PC-3 (cell line): Measurements from ENCODE around the gene DLGAP3. TPM values are rescaled to one million over a fixed set of nuclear protein-coding genes. Genes with fewer than 3 reads are reported as not detected.

Experiments used
- ATAC-seq: fragments of 200-7000 bp; cut with Tn5 transposase; 2 replicates; pipeline ENCODE4 v1.9.1; 2020; ENCODE audit warnings: mild to moderate bottlenecking, moderate library complexity
- BruUV-seq: library from RNA; stranded (reverse); fragments of 400-500 nt; replicated peaks from 2 replicates; lab custom pipeline; 2021; lab: Mats Ljungman, UMichigan
- CTCF ChIA-PET: fragments of 300-600 bp; sonication (Branson Sonifier 250); formaldehyde crosslinking; loops from one replicate; lab custom pipeline; 2022; ENCODE audit warnings: antibody characterized with exemption; lab: Charles Lee
- POLR2A ChIA-PET: fragments of 300-600 bp; sonication (Branson Sonifier 250); formaldehyde crosslinking; loops from one replicate; lab custom pipeline; 2022; ENCODE audit warnings: antibody characterized with exemption; ENCODE audit not compliant: unreplicated experiment; lab: Charles Lee
- DNase-seq: peaks from one replicate; pipeline ENCODE4 v3.0.0-alpha.2; 2015
- H2AFZ ChIP-seq: fragments of 300-600 bp; sonication (generic); 2 replicates; pipeline ENCODE4 v1.6.0; 2016; ENCODE audit warnings: antibody characterized with exemption, low read length
- H3F3A ChIP-seq: fragments of 300-600 bp; sonication (generic); one replicate; pipeline ENCODE4 v1.6.0; 2017; ENCODE audit warnings: antibody characterized with exemption, low read length, control low read depth, mild to moderate bottlenecking; ENCODE audit not compliant: unreplicated experiment
- H3K27ac ChIP-seq: fragments of 300-600 bp; sonication (generic); 2 replicates; pipeline ENCODE4 v1.5.1; 2016; ENCODE audit warnings: mild to moderate bottlenecking, low read length
- H3K27me3 ChIP-seq: fragments of 300-600 bp; sonication (generic); 2 replicates; pipeline ENCODE4 v1.6.1; 2016; ENCODE audit warnings: low read length, mixed read lengths
- H3K36me3 ChIP-seq: fragments of 300-600 bp; sonication (generic); 2 replicates; pipeline ENCODE4 v1.6.1; 2016; ENCODE audit warnings: low read depth, mixed run types, low read length, mixed read lengths
- H3K4me1 ChIP-seq: fragments of 300-600 bp; sonication (generic); 2 replicates; pipeline ENCODE4 v1.5.1; 2016; ENCODE audit warnings: low read length; ENCODE audit not compliant: insufficient read depth
- H3K4me2 ChIP-seq: fragments of 300-600 bp; sonication (generic); 2 replicates; pipeline ENCODE4 v1.6.0; 2016; ENCODE audit warnings: low read length
- H3K4me3 ChIP-seq: fragments of 300-600 bp; sonication (generic); 2 replicates; pipeline ENCODE4 v1.5.1; 2016; ENCODE audit warnings: mild to moderate bottlenecking, low read length, mixed read lengths
- H3K79me2 ChIP-seq: fragments of 300-600 bp; sonication (generic); 2 replicates; pipeline ENCODE4 v1.6.1; 2017; ENCODE audit warnings: low read length, mixed read lengths
- H3K9ac ChIP-seq: fragments of 300-600 bp; sonication (generic); 2 replicates; pipeline ENCODE4 v1.6.0; 2016; ENCODE audit warnings: mild to moderate bottlenecking, low read length
- H3K9me2 ChIP-seq: fragments of 300-600 bp; sonication (generic); replicated peaks from 2 replicates; pipeline ENCODE4 v1.6.1; 2016; ENCODE audit warnings: mixed run types, low read length, mixed read lengths
- H3K9me3 ChIP-seq: fragments of 300-600 bp; sonication (generic); 2 replicates; pipeline ENCODE4 v1.6.1; 2016; ENCODE audit warnings: low read length, mixed read lengths
- H4K20me1 ChIP-seq: fragments of 300-600 bp; sonication (generic); 2 replicates; pipeline ENCODE4 v1.6.1; 2016; ENCODE audit warnings: low read length, mixed read lengths
- CTCF ChIP-seq: fragments of 300-600 bp; sonication (generic); conservative IDR thresholded peaks from 2 replicates; pipeline ENCODE4 v1.5.1; 2017; ENCODE audit warnings: antibody characterized with exemption, low read depth, mild to moderate bottlenecking, low read length
- EZH2 ChIP-seq: fragments of 300-600 bp; sonication (generic); IDR thresholded peaks from one replicate; pipeline ENCODE4 v1.6.1; 2017; ENCODE audit warnings: antibody characterized with exemption, mild to moderate bottlenecking, low read length; ENCODE audit not compliant: unreplicated experiment
- EZH2phosphoT487 ChIP-seq: fragments of 300-600 bp; sonication (generic); IDR thresholded peaks from 2 replicates; pipeline ENCODE4 v1.6.1; 2018; ENCODE audit warnings: mild to moderate bottlenecking, antibody characterized with exemption, low read length, borderline replicate concordance
- intact Hi-C: fragments of 100-400 bp; cut with micrococcal nuclease; formaldehyde crosslinking; loops from 2 replicates; pipeline ENCODE4 v1.9.0; 2023
- total RNA-seq: library from RNA; depleted of rRNA; stranded (reverse); fragments of >200 nt; gene quantifications from 2 replicates; pipeline ENCODE4 v1.2.3, GENCODE V29; 2014

Gene DLGAP3
- total RNA-seq, 1 experiment from 2014 or later = not detected

DNA sequence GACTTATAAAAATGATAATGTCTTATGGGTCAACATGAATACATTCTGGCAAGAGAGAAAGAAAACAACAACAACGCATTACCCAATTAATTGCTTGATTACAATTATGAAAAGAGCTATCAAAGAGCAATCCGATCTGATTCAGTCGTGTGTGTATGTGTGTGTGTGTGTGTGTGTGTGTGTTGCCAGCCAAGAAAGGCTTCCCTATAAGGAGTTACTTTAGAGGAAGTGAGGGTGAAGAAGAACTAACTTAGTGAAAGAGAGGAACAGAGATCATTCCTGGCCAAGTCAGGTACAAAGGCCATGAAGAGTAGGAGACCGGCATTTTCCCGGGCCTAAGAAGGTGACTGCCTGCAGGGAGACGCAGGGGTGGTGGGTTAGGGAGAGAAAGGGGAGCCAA, 46.3 kb upstream of the DLGAP3 start:
- ChIA-PET POLR2A (no interaction called here), CTCF (no interaction called here)
- no TSS peak for BruUV-seq
- intact Hi-C loops = no loop called here
- H3K4me1 ChIP-seq = peaks cover 6% of the 10 kb centered on the region
- no peaks in the 10 kb centered on the region for H3K9me2 ChIP-seq
- no peaks in the 10 kb centered on the region for H4K20me1 ChIP-seq
- ATAC-seq (no peak), DNase-seq (no peak)
- no peak overlapping the region for H3K4me2 ChIP-seq
- H3K36me3 ChIP-seq = no peaks in the 10 kb centered on the region
- TF ChIP-seq EZH2phosphoT487 (no peak), CTCF (no peak), EZH2 (no peak)
- no peak overlapping the region for H3K9ac ChIP-seq
- H3K9me3 ChIP-seq = no peaks in the 10 kb centered on the region
- H3K27ac ChIP-seq = no peak overlapping the region
- H3K79me2 ChIP-seq = no peaks in the 10 kb centered on the region
- H3K4me3 ChIP-seq = no peak overlapping the region
- H2AFZ ChIP-seq = no peak overlapping the region
- no peaks in the 10 kb centered on the region for H3K27me3 ChIP-seq
- H3F3A ChIP-seq = no peaks in the 10 kb centered on the region

GRCh38 chr1:34975338-34975737, 45.9 kb upstream of the DLGAP3 start:
- no peak overlapping the region for H3K4me3 ChIP-seq
- H3K36me3 ChIP-seq = no peaks in the 10 kb centered on the region
- DNase-seq (no peak), ATAC-seq (no peak)
- no peaks in the 10 kb centered on the region for H3K27me3 ChIP-seq
- H3K4me1 ChIP-seq = peaks cover 10% of the 10 kb centered on the region
- H2AFZ ChIP-seq = no peak overlapping the region
- ChIA-PET POLR2A (no interaction called here), CTCF (no interaction called here)
- no peaks in the 10 kb centered on the region for H4K20me1 ChIP-seq
- no peak for TF ChIP-seq EZH2
- TF ChIP-seq CTCF = no peak
- no peak for TF ChIP-seq EZH2phosphoT487
- intact Hi-C loops = no loop called here
- H3F3A ChIP-seq = no peaks in the 10 kb centered on the region
- BruUV-seq = no TSS peak
- no peaks in the 10 kb centered on the region for H3K79me2 ChIP-seq
- H3K9ac ChIP-seq = no peak overlapping the region
- no peak overlapping the region for H3K27ac ChIP-seq
- H3K4me2 ChIP-seq = no peak overlapping the region
- H3K9me3 ChIP-seq = no peaks in the 10 kb centered on the region
- no peaks in the 10 kb centered on the region for H3K9me2 ChIP-seq

DNA sequence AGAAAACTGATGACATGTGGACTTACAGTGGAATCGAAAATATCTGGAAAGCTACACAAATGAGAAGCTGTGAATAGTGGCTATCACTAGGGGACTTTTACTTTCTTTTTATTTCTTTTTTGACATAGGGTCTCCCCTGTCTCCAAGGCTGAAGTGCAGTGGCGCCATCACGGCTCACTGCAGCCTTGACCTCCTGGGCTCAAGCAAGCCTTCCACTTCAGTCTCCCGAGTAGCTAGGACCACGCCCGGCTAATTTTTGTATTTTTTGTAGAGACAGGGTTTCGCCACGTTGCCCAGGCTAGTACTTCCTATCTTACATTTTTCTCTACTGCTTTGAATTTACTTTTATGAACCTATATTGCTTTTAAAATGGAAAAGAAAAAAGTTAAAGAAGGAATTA, 45.2 kb upstream of the DLGAP3 start:
- Histone ChIP-seq H3K27me3 (no peaks in the 10 kb centered on the region), H3K9ac (no peak overlapping the region), H3K4me2 (no peak overlapping the region), H3K9me2 (no peaks in the 10 kb centered on the region), H3K36me3 (no peaks in the 10 kb centered on the region), H3K4me1 (peaks cover 11% of the 10 kb centered on the region), H2AFZ (no peak overlapping the region), H3F3A (no peaks in the 10 kb centered on the region), H3K4me3 (no peak overlapping the region), H3K79me2 (no peaks in the 10 kb centered on the region), H3K9me3 (no peaks in the 10 kb centered on the region), H3K27ac (no peak overlapping the region), H4K20me1 (no peaks in the 10 kb centered on the region)
- CTCF ChIA-PET = no interaction called here
- TF ChIP-seq CTCF (no peak), EZH2phosphoT487 (no peak), EZH2 (no peak)
- BruUV-seq = no TSS peak
- no peak for DNase-seq
- POLR2A ChIA-PET = no interaction called here
- intact Hi-C loops = no loop called here
- ATAC-seq = no peak
